Measurements from ENCODE around the gene ZBTB7C.

GRCh38 chr18:48376406-48376805 lies 32.8 kb downstream of the ZBTB7C start:
- TF ChIP-seq CTCF (IDR thresholded peaks at IDR 0.05) (no peak), POLR2A (IDR thresholded peaks at IDR 0.05) (no peak)

Data from body of pancreas (tissue), 4 donors.